GM18909 (cell line): ENCODE data around the gene C22orf23.

Experiments used
- ATAC-seq: cut with Tn5 transposase; IDR thresholded peaks from one replicate; pipeline ENCODE4 v1.9.1; 2021; ENCODE audit warnings: mild to moderate bottlenecking; ENCODE audit not compliant: unreplicated experiment, poor library complexity

Gene C22orf23

DNA sequence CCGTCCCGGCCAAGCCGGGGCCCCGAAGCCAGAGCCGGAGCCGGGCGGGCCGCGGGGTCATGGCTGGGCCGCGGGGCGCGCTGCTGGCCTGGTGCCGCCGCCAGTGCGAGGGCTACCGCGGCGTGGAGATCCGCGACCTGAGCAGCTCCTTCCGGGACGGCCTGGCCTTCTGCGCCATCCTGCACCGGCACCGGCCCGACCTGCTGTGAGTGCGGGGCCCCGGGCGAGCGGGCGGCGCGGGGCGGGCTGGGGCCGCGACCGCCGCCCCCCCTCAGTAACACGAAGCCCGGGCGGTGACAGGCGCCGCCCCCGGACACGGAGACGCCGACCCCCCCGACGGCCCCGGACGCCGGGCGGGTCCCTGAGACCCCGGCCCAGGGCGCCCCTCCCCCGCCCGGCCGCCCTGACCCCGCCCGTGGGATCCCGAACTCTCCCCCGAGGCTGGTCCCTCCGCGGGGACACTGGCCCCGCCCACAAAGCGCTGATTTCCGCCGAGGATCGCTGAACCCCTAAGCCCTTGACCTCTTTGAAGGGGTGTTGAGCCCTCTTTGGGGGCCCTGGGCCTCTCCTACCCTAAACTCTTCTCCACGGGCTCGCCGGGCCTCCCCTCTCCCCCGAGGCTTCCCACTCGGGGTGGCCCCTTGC, 46.9 kb downstream of the C22orf23 start:
- ATAC-seq: peak; percentile 21

GRCh38 chr22:37905534-37906363, 47.7 kb downstream of the C22orf23 start, which contains the start of gene MICALL1:
Gene MICALL1 (plus strand): TSS chr22:37906297. CDS start chr22:37906423, 126 bp downstream.
- ATAC-seq: peak; percentile 78

GRCh38 chr22:37904572-37905533, 48.5 kb downstream of the C22orf23 start:
- ATAC-seq: no peak

GRCh38 chr22:37898441-37899181, 54.8 kb downstream of the C22orf23 start:
- ATAC-seq: no peak

GRCh38 chr22:37897807-37898206, 55.6 kb downstream of the C22orf23 start:
- ATAC-seq: no peak

DNA sequence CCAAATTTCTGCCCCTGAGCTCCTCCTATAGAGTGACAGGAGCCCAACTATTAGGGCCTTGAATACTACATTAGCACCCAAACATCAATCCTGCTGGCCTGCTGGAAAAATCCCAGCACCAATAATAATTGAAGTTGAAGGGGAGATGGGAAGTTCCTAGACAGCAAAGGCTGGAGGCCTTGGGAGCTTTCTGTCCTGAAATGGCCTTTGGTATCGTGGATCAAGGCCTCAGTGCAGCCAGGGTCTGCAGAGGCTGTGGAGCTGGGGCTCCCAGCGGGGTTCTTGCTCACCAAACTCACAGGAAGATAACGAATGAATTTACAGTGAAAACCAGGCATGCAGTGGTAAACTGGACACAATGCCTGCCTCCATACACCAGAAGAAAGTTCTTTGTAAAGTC, 56.5 kb downstream of the C22orf23 start:
- ATAC-seq: no peak

- ATAC-seq: no peak
Measured at GRCh38 chr22:37896181-37896592, 57.2 kb downstream of the C22orf23 start.

- ATAC-seq: no peak
Measured at GRCh38 chr22:37894939-37895670, 58.3 kb downstream of the C22orf23 start.

- no peak for ATAC-seq
Measured at GRCh38 chr22:37893583-37893983, 59.8 kb downstream of the C22orf23 start.
